ENCODE results near the gene ADCY2.

Gene ADCY2

DNA sequence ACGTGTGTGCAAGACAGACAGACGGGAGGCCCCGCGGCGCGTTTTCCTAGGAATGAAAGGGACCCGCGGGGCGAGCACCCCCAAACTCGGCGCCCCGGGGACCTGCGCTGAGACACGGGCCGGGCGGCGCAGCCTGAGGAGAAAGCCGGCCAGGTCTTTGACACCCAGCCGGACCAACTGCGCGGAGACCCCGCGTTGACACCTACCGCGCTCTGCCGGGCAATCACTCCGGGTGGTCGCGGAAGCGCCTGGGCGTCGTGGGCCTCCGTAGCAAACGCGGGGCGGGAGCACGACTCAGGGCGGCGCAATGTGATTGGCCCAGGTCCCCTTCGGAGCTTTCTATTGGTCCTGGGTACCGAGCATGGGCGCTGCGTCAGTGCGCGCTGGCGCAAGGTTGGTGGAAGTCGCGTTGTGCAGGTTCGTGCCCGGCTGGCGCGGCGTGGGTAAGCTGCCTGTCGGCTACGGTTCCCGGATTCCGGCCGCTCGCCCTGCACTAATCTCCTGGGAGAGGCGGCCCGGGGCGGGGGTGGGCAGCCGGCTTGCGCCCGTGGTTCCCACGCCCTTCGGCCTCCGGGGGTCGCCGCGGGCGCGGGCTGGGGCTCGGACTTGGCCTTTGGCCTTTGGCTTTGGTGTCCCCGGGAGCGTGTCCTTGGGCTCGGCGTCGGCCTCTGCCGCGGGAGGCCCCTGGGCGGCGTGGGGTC, 473.0 kb downstream of the ADCY2 start, which contains the start of the genes FASTKD3 and MTRR:
Gene FASTKD3, minus strand, starts transcription at position 259 of the 701 bp plus-strand sequence. CDS start 948 bp downstream, outside the sequence.
Gene MTRR, plus strand, starts transcription at position 376 of the 701 bp plus-strand sequence. CDS start 1,647 bp downstream, outside the sequence.
- peak; percentile 38 to 96 (median 90) for DNase-seq

DNA sequence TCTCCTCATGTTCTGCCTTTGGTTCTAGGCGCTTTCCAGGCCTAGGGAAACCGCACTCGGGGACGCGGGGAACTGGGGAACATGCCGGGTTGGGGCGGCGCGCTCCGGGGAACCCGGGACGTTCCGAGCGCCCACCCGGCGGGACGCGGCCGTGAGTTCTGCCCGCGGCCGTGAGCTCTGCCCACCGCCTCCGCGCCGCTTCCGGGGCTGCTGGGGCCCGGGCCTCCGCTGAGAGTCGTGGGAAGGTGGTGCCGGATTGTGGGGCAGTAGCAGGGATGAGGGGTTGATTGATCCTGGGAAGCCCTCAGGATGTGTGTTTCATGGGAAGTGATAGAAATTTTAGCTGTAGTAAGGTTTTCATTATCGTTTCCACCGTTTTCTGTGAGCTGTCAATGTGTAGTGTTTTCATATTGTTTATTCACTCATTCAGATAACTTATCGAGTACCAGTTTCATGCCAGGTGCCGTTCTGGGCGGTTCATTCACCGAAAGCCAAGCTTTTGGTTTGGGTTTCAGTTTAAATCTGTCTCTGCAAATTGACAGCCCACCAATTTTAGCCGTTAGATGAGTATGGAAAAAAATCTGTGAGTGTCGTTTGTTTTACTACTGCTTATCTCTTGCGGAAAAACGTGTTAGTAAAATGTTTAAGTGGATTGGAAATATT, 473.7 kb downstream of the ADCY2 start:
- DNase-seq = peak in 1 of 51 donors; percentile 52

DNA sequence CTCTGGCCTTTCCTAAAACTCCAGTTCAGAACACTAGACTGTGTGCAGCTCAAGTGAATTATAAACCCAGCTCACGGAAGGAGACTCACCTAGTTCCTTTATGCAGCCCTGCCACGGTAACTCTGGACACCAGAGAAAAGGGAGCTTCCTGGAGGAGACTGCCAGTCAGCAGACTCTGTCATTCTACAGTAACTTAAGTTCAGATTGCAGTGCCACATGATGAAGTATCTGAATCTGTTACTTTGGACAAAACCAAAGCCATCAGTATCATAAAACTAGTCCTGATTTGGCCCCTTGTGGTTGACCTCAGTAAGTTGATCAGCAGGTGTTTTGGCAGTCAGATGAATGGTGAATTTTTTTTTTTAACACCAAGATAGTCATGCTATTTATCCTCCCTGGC, 475.7 kb downstream of the ADCY2 start:
- no peak for DNase-seq

DNA sequence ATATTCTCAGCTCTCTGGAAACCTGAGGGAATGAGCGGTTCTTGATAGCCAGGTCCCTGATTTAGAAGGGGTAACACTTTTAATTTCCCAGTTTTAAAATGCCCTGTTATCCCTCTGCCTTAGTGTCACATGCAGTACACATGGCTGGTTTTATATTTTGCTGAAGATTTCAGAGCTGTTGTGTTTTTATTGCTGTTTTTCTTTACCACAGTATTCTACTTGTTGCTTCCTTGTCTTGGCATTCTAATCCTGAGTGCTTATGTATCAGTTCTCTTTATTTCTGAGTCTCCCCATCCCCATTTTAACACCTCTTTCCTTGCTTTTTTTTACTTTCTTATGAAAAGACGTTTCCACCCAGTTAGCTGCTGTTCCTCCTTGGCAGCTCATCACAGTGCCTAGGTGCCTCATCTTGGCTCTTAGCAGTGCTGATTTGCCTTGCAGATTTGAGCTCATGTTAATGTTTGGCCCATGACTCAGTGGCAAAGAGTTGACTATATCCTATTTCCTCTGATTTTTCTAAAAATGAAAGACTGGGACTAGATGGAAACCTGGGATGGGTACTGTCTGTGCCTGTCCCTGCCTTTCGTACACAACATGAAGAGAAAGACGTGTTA, 476.7 kb downstream of the ADCY2 start:
- no peak for DNase-seq

DNA sequence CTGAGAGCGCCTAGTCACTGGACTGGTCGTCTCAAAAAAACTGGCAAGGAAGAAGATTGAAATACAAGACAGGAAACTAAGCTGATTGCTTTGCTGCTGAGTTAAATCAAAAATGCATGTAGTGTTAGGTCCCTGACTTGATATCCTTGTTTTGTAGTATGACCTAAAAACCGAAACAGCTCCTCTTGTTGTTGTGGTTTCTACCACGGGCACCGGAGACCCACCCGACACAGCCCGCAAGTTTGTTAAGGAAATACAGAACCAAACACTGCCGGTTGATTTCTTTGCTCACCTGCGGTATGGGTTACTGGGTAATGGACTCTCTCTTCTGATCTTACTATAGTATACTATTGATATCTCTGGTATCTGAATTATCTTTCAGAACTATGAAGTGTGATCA, 477.3 kb downstream of the ADCY2 start:
- no peak for DNase-seq

DNA sequence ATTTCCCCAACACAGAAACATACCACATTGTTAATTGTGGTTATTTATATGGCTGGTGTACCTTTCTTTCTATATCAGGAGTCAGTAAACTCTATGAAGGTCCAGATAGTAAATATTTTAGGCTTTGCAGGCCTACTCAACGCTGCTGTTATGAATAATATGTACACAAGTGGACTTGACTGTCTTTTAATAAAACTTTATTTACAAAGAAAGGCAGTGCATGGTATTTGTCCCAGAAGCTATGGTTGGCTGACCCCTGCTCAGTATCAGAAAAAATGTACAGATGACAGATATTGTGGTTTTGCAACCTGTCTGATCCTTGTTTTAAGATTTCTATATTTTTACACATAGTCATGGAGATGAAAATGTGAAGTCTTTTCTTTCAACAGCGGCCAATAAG, 478.7 kb downstream of the ADCY2 start:
- DNase-seq = no peak

DNA sequence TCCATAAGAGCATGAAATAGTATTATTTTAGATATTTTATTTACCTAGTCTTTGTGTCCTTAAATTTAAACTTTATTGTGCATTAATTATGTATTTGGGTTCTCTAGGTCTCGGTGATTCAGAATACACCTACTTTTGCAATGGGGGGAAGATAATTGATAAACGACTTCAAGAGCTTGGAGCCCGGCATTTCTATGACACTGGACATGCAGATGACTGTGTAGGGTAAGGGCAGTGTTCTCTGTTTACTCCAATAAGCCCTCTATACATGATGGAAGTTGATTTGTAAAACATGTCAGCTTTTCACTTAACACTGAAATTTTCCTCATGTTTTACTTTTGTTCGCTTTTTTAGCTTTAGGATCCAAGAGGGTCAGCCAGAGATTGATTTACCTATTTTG, 479.2 kb downstream of the ADCY2 start:
- no peak for DNase-seq

DNA sequence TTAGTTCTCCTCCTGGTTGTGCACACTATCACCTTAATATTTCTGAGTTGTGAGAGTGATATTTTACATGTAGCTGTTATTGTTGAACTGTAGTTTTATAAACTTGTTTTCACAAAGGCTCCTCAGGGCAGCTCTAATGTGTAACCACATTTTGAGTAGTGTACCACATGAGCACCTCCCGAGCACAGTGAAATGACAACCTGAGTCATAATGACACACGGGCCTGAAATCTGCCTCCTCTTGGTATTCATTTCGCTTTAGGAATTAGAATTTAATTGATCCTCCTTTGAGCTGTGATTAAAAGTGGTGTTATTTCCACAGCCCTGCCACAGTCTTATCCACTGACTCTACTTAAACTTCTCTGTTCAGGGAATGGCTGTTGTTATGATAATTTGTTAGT, 480.9 kb downstream of the ADCY2 start:
- DNase-seq = peak in 2 of 51 donors; percentile 10 to 28

DNA sequence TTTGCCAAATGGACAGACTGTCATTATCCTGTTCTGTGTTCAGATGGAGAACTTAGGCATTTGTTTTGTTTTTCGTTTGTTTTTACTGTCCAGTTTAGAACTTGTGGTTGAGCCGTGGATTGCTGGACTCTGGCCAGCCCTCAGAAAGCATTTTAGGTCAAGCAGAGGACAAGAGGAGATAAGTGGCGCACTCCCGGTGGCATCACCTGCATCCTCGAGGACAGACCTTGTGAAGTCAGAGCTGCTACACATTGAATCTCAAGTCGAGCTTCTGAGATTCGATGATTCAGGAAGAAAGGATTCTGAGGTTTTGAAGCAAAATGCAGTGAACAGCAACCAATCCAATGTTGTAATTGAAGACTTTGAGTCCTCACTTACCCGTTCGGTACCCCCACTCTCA, 481.9 kb downstream of the ADCY2 start:
- peak in 1 of 51 donors; percentile 10 for DNase-seq

DNA sequence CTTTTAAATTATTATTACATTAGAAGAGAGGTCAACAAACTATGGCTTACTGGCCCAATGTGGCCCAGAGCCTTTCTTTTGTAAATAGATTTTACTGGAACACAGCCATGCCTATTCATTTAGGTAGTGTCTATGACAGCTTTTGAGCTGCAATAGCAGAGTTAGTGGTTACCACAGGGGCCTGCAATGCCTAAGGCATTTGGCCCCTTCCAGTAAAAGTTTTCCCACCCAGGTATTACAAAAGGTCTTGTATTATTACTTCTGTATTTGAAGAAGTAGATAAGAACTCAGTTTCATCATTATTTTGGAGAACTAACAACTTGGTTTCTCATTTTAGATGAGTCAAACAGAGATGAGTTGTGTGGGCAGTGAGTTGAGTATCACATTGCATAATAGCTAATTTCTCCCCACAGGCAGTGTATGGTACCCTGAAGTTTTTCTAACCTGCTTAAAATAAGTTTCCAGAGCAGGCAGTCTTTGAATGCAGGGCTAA, 482.5 kb downstream of the ADCY2 start:
- DNase-seq = peak in 1 of 51 donors; percentile 18
